Activated T-helper 1 cell treated with anti-CD3 and anti-CD28 coated beads, Interleukin-12 subunit alpha, Interleukin-12 subunit beta, Interleukin-2, Interleukin-4 antibody, amounts not matched to agents 30 ng/mL and 10 ng/mL and 1 ng/mL, durations not matched to agents 14 hours and 24 hours and 36 hours (primary cell): ENCODE results near the gene THSD4. TPM values are rescaled to one million over a fixed set of nuclear protein-coding genes. Genes with fewer than 3 reads are reported as not detected.
"Not testable (repeated sequence)": the region's sequence is repeated elsewhere in the genome, so short reads cannot be mapped to it uniquely, and the experiment has no call there.

Source experiments
- DNase-seq: peaks from one replicate; pipeline ENCODE4 v3.0.0; 2021; ENCODE audit warnings: low spot score
- H3K27ac Mint-ChIP-seq: one replicate; pipeline ENCODE4 v1.8.0; 2021; ENCODE audit warnings: mild to moderate bottlenecking, mixed read lengths
- H3K27me3 Mint-ChIP-seq: one replicate; pipeline ENCODE4 v1.8.0; 2022; ENCODE audit warnings: mild to moderate bottlenecking, moderate library complexity, mixed read lengths; ENCODE audit not compliant: insufficient read depth
- H3K36me3 Mint-ChIP-seq: one replicate; pipeline ENCODE4 v1.8.0; 2021; ENCODE audit warnings: low read depth, mixed read lengths
- H3K4me1 Mint-ChIP-seq: one replicate; pipeline ENCODE4 v1.8.0; 2021; ENCODE audit warnings: low read depth, mixed read lengths
- H3K4me3 Mint-ChIP-seq: one replicate; pipeline ENCODE4 v1.8.0; 2021; ENCODE audit warnings: mild to moderate bottlenecking, moderate library complexity, mixed read lengths
- H3K9me3 Mint-ChIP-seq: one replicate; pipeline ENCODE4 v1.8.0; 2021; ENCODE audit warnings: mixed read lengths
- intact Hi-C: fragments of 100-400 bp; cut with micrococcal nuclease; formaldehyde crosslinking; loops from one replicate; pipeline ENCODE4 v1.15.1; 2024
- total RNA-seq: library from RNA; stranded (reverse); gene quantifications from 2 replicates; pipeline ENCODE4 v1.2.3, GENCODE V29; 2022

Gene THSD4
- total RNA-seq, 1 donor from 2014 or later = not detected

- Mint-ChIP-seq H3K4me1 (no peaks in the 10 kb centered on the region), H3K36me3 (no peaks in the 10 kb centered on the region), H3K27me3 (peaks cover 2% of the 10 kb centered on the region), H3K9me3 (no peaks in the 10 kb centered on the region), H3K27ac (no peak overlapping the region), H3K4me3 (no peak overlapping the region)
- intact Hi-C loops = no loop called here
- DNase-seq = no peak
These were observed 35.8 kb downstream of the THSD4 start for GRCh38 chr15:71151081-71151480.

GRCh38 chr15:71152542-71152941 lies 37.3 kb downstream of the THSD4 start:
- Mint-ChIP-seq H3K36me3 (no peaks in the 10 kb centered on the region), H3K9me3 (no peaks in the 10 kb centered on the region), H3K27ac (no peak overlapping the region), H3K4me3 (no peak overlapping the region), H3K27me3 (peaks cover 2% of the 10 kb centered on the region), H3K4me1 (no peaks in the 10 kb centered on the region)
- DNase-seq = no peak
- intact Hi-C loops = no loop called here

- DNase-seq = no peak
- intact Hi-C loops = no loop called here
- no peaks in the 10 kb centered on the region for H3K36me3 Mint-ChIP-seq
- peaks cover 2% of the 10 kb centered on the region for H3K27me3 Mint-ChIP-seq
- no peak overlapping the region for H3K27ac Mint-ChIP-seq
- H3K4me1 Mint-ChIP-seq = no peaks in the 10 kb centered on the region
- H3K9me3 Mint-ChIP-seq = no peaks in the 10 kb centered on the region
- no peak overlapping the region for H3K4me3 Mint-ChIP-seq
These were observed 38.7 kb downstream of the THSD4 start for GRCh38 chr15:71153823-71154524.

- peaks cover 3% of the 10 kb centered on the region for H3K27me3 Mint-ChIP-seq
- H3K9me3 Mint-ChIP-seq = no peaks in the 10 kb centered on the region
- H3K4me3 Mint-ChIP-seq = no peak overlapping the region
- DNase-seq = no peak
- H3K27ac Mint-ChIP-seq = no peak overlapping the region
- H3K4me1 Mint-ChIP-seq = no peaks in the 10 kb centered on the region
- intact Hi-C loops = no loop called here
- H3K36me3 Mint-ChIP-seq = no peaks in the 10 kb centered on the region
These were observed 39.4 kb downstream of the THSD4 start for GRCh38 chr15:71154607-71155200.

- H3K4me1 Mint-ChIP-seq = no peaks in the 10 kb centered on the region
- H3K9me3 Mint-ChIP-seq = no peaks in the 10 kb centered on the region
- DNase-seq = no peak
- no peaks in the 10 kb centered on the region for H3K36me3 Mint-ChIP-seq
- intact Hi-C loops = no loop called here
- no peak overlapping the region for H3K4me3 Mint-ChIP-seq
- peaks cover 3% of the 10 kb centered on the region for H3K27me3 Mint-ChIP-seq
- no peak overlapping the region for H3K27ac Mint-ChIP-seq
These were observed 40.3 kb downstream of the THSD4 start for GRCh38 chr15:71155534-71155933.

GRCh38 chr15:71160976-71161375 lies 45.7 kb downstream of the THSD4 start:
- no peaks in the 10 kb centered on the region for H3K4me1 Mint-ChIP-seq
- intact Hi-C loops = no loop called here
- H3K27ac Mint-ChIP-seq = no peak overlapping the region
- DNase-seq = no peak
- no peaks in the 10 kb centered on the region for H3K36me3 Mint-ChIP-seq
- no peaks in the 10 kb centered on the region for H3K9me3 Mint-ChIP-seq
- peaks cover 6% of the 10 kb centered on the region for H3K27me3 Mint-ChIP-seq
- H3K4me3 Mint-ChIP-seq = no peak overlapping the region

- intact Hi-C loops = no loop called here
- Mint-ChIP-seq H3K36me3 (no peaks in the 10 kb centered on the region), H3K4me1 (no peaks in the 10 kb centered on the region), H3K4me3 (no peak overlapping the region), H3K27ac (no peak overlapping the region), H3K27me3 (peaks cover 6% of the 10 kb centered on the region), H3K9me3 (no peaks in the 10 kb centered on the region)
- no peak for DNase-seq
These were observed 47.0 kb downstream of the THSD4 start for GRCh38 chr15:71162309-71162708.

GRCh38 chr15:71164606-71165005 lies 49.3 kb downstream of the THSD4 start:
- H3K27ac Mint-ChIP-seq, H3K9me3 Mint-ChIP-seq, H3K4me3 Mint-ChIP-seq, H3K36me3 Mint-ChIP-seq, H3K27me3 Mint-ChIP-seq, DNase-seq, H3K4me1 Mint-ChIP-seq, intact Hi-C loops: not testable (repeated sequence)

- DNase-seq = no peak
- H3K9me3 Mint-ChIP-seq = peaks cover 9% of the 10 kb centered on the region
- intact Hi-C loops = no loop called here
- no peak overlapping the region for H3K27ac Mint-ChIP-seq
- H3K36me3 Mint-ChIP-seq = no peaks in the 10 kb centered on the region
- peaks cover 2% of the 10 kb centered on the region for H3K27me3 Mint-ChIP-seq
- no peak overlapping the region for H3K4me3 Mint-ChIP-seq
- no peaks in the 10 kb centered on the region for H3K4me1 Mint-ChIP-seq
These were observed 52.3 kb downstream of the THSD4 start for GRCh38 chr15:71167445-71168165.

- intact Hi-C loops = no loop called here
- H3K27me3 Mint-ChIP-seq = peaks cover 2% of the 10 kb centered on the region
- no peak overlapping the region for H3K27ac Mint-ChIP-seq
- H3K36me3 Mint-ChIP-seq = no peaks in the 10 kb centered on the region
- no peak for DNase-seq
- no peak overlapping the region for H3K4me3 Mint-ChIP-seq
- no peaks in the 10 kb centered on the region for H3K4me1 Mint-ChIP-seq
- peaks cover 9% of the 10 kb centered on the region for H3K9me3 Mint-ChIP-seq
These were observed 53.0 kb downstream of the THSD4 start for GRCh38 chr15:71168166-71168834.

GRCh38 chr15:71170163-71170562 lies 54.9 kb downstream of the THSD4 start:
- intact Hi-C loops = no loop called here
- Mint-ChIP-seq H3K9me3 (peaks cover 14% of the 10 kb centered on the region), H3K4me3 (no peak overlapping the region), H3K4me1 (no peaks in the 10 kb centered on the region), H3K27ac (no peak overlapping the region), H3K36me3 (no peaks in the 10 kb centered on the region), H3K27me3 (peaks cover 2% of the 10 kb centered on the region)
- DNase-seq = no peak

- H3K36me3 Mint-ChIP-seq = no peaks in the 10 kb centered on the region
- no peaks in the 10 kb centered on the region for H3K4me1 Mint-ChIP-seq
- peaks cover 14% of the 10 kb centered on the region for H3K9me3 Mint-ChIP-seq
- no peak overlapping the region for H3K27ac Mint-ChIP-seq
- DNase-seq = no peak
- H3K4me3 Mint-ChIP-seq = no peak overlapping the region
- intact Hi-C loops = no loop called here
- peaks cover 2% of the 10 kb centered on the region for H3K27me3 Mint-ChIP-seq
These were observed 55.9 kb downstream of the THSD4 start for GRCh38 chr15:71171195-71171594.

GRCh38 chr15:71174360-71174759 lies 59.1 kb downstream of the THSD4 start:
- H3K36me3 Mint-ChIP-seq, H3K4me1 Mint-ChIP-seq, H3K4me3 Mint-ChIP-seq, intact Hi-C loops, H3K27ac Mint-ChIP-seq, DNase-seq, H3K27me3 Mint-ChIP-seq: not testable (repeated sequence)
- H3K9me3 Mint-ChIP-seq = peaks cover 14% of the 10 kb centered on the region
